Measurements from ENCODE around the gene AXL.

Gene AXL

GRCh38 chr19:41309180-41310032 lies 90.4 kb downstream of the AXL start:
- DNase-seq: no peak

GRCh38 chr19:41310033-41310831 lies 91.2 kb downstream of the AXL start, which contains the start of gene CCDC97:
Gene CCDC97, plus strand, starts transcription at chr19:41310172. Its CDS starts 139 bp downstream, at chr19:41310311.
- DNase-seq: peak; percentile 71 to 76 (median 74)

- DNase-seq: no peak
Observed at GRCh38 chr19:41311072-41311471, 92.0 kb downstream of the AXL start.

Data from activated CD4-positive, CD25-positive, alpha-beta regulatory T cell (primary cell).